Stimulated activated effector memory CD8-positive, alpha-beta T cell treated with anti-CD3 and anti-CD28 coated beads, Interleukin-12 subunit alpha, Interleukin-12 subunit beta, amount 100 ng/mL, for 72 hours (primary cell): Measurements from ENCODE around the gene LIX1L.
A peak's percentile ranks its signal among the peaks of the same experiment; 100 is the strongest.

Experiments
- ATAC-seq: fragments of 150-1000 bp; cut with Tn5 transposase; 2 replicates; pipeline ENCODE4 v1.10.0; 2021
- DNase-seq, 2 donors: peaks; one replicate each; pipeline ENCODE4 v3.0.0; 2021 to 2022; ENCODE audit warnings: low spot score in 2 of 2
- H3K27ac Mint-ChIP-seq: one replicate; pipeline ENCODE4 v1.8.0; 2022; ENCODE audit warnings: mild to moderate bottlenecking, mixed read lengths
- H3K36me3 Mint-ChIP-seq: one replicate; pipeline ENCODE4 v1.8.0; 2022; ENCODE audit warnings: mild to moderate bottlenecking, mixed read lengths
- H3K4me1 Mint-ChIP-seq: one replicate; pipeline ENCODE4 v1.8.0; 2022; ENCODE audit warnings: mixed read lengths
- H3K4me3 Mint-ChIP-seq: one replicate; pipeline ENCODE4 v1.8.0; 2022; ENCODE audit warnings: mild to moderate bottlenecking, mixed read lengths
- H3K9me3 Mint-ChIP-seq: one replicate; pipeline ENCODE4 v1.8.0; 2022; ENCODE audit warnings: mixed read lengths

The LIX1L gene

DNA sequence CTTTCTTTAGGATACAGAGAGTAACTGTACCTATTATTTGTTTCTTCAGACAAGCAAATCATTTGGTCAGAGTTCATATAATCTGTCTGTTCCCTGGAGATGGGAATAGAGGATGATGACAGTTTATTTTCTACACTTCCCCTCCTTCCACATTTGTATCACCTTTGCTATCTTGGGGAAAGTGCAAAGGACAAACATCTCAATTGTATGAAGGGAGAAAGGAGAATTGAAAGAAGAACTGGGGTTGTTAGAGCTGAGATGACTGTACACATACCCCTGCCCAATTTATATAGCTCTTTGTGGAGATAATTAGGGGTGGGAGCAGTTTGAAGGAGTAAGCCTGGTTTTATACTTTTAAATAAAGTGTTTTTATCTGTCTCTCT is 20.6 kb upstream of the LIX1L start:
- Mint-ChIP-seq H3K27ac (no peak overlapping the region), H3K4me3 (no peak overlapping the region), H3K9me3 (no peaks in the 10 kb centered on the region), H3K36me3 (peaks cover 10% of the 10 kb centered on the region), H3K4me1 (peaks cover 24% of the 10 kb centered on the region)
- ATAC-seq (no peak), DNase-seq (no peak)

DNA sequence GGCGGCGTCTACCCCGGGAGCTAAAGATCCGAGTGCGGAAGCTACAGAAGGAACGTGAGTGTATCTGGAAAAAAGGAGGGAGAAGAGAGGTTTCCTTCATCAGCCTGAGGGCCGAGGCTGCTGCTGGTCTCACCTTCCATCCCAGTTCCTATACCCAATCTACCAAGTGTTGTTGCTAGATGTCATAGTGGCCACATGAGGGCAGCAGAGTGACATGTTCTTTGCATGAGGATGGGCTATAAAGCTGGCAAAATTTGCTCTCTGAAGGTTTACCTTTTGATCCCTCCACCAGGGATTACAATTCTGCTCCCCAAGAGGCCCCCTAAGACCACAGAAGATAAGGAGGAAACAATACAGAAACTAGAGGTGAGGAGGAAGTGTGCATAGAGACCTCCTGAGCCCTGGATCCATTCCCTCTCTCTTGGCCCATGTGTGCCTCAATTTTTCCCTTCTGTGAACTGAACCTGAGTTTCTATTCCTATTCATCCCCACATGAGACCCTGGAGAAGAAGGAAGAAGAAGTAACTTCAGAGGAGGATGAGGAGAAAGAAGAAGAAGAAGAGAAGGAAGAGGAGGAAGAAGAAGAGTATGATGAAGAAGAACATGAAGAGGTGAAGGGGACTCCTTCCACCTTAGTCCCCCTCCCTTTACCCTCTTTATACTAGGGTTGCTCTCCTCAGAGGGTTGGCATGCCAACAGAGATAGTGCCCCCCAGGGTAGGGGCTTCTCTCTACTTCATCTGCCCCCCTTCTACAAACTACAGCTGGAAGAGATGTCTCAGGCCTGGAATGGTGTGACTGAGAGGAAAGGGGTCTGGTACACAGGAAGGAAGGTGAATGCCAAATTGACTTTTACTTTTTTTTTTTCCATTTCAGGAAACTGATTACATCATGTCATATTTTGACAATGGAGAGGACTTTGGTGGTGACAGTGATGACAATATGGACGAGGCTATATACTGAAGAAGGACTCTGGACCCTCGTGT is 20.0 kb upstream of the LIX1L start:
- Mint-ChIP-seq H3K4me3 (no peak overlapping the region), H3K4me1 (peaks cover 17% of the 10 kb centered on the region), H3K27ac (no peak overlapping the region), H3K9me3 (no peaks in the 10 kb centered on the region), H3K36me3 (peaks cover 10% of the 10 kb centered on the region)
- DNase-seq (peak; percentile 56 to 78), ATAC-seq (peak; percentile 58)

DNA sequence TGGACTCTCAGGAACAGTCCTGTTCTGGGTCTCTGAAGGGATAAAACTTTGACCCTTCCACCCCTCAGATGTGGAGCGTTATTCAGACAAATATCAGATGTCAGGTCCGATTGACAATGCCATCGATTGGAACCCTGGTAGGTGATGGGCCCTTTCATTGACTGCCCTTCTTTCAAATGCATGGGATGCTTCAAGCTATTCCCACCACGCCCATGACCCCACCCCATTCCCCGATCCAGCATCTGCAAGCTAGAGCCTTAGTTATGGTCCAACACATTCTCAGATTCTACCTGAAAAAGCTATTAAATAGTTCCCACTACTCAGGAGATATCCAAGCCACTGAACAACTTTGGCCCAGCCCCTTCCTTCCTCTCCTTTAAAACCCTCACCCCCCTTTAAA is 19.2 kb upstream of the LIX1L start:
- DNase-seq (no peak), ATAC-seq (no peak)
- H3K9me3 Mint-ChIP-seq, result no peaks in the 10 kb centered on the region
- no peak overlapping the region for H3K4me3 Mint-ChIP-seq
- peaks cover 9% of the 10 kb centered on the region for H3K4me1 Mint-ChIP-seq
- no peak overlapping the region for H3K27ac Mint-ChIP-seq
- H3K36me3 Mint-ChIP-seq, result peaks cover 10% of the 10 kb centered on the region

DNA sequence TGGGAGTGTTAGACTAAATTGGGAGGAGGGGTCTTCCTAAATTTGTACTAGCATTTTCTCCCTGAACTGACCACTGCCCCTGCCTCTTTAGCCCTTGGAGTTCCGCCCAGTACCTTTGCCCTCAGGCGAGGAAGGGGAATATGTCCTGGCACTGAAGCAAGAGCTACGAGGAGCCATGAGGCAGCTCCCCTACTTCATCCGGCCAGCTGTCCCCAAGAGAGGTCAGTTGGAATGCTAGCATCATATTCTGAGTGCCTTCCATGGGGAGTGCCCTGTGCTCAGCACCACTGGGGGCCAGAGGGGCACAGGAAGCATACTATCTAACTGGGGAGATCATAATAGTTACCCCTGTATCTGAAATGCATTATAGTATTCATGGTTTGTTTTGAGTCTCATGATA is 17.4 kb upstream of the LIX1L start:
- peaks cover 15% of the 10 kb centered on the region for H3K36me3 Mint-ChIP-seq
- H3K9me3 Mint-ChIP-seq, result no peaks in the 10 kb centered on the region
- H3K4me3 Mint-ChIP-seq, result no peak overlapping the region
- peak overlapping the region; percentile 21 for H3K27ac Mint-ChIP-seq
- no peak for DNase-seq
- H3K4me1 Mint-ChIP-seq, result peaks cover 5% of the 10 kb centered on the region
- no peak for ATAC-seq

DNA sequence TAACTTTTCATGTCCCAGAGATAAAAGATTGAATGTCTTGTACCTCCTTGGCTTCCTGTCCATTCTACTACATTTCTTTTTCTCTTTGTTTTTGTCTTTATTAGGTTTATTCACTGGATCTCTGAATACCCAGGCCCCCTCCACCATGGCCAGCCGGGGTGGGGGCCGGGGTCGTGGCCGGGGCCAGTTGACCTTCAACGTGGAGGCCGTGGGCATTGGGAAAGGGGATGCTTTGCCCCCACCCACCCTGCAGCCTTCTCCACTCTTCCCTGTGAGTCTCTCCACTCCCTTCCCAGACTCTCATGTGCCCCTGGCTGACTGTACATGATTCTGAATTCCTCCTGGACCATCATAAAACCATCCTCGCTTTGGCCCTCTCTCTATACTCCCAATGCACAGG is 16.9 kb upstream of the LIX1L start:
- no peak overlapping the region for H3K4me3 Mint-ChIP-seq
- peak overlapping the region; percentile 21 for H3K27ac Mint-ChIP-seq
- DNase-seq (no peak), ATAC-seq (no peak)
- H3K4me1 Mint-ChIP-seq, result peaks cover 5% of the 10 kb centered on the region
- H3K9me3 Mint-ChIP-seq, result no peaks in the 10 kb centered on the region
- H3K36me3 Mint-ChIP-seq, result peaks cover 15% of the 10 kb centered on the region

DNA sequence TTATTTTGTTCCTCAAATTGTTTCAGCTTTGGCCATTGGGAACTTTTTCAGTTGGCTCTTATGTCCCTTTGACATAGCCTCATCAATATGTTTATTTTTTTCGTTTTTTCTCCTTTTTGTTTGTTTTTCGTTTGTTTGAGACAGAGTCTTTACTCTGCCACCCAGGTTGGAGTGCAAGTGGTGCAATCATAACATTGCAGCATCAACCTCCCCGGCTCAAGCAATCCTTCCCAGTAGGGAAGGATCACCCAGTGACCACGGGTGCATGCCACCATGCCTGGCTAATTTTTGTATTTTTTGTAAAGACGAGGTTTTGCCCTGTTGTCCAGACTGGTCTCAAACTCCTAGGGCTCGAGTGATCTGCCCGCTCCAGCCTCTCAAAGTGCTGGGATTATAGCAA is 14.8 kb upstream of the LIX1L start:
- peaks cover 5% of the 10 kb centered on the region for H3K4me1 Mint-ChIP-seq
- H3K36me3 Mint-ChIP-seq, result peaks cover 13% of the 10 kb centered on the region
- no peaks in the 10 kb centered on the region for H3K9me3 Mint-ChIP-seq
- no peak for DNase-seq
- no peak overlapping the region for H3K4me3 Mint-ChIP-seq
- ATAC-seq, result no peak
- H3K27ac Mint-ChIP-seq, result peak overlapping the region; percentile 17

DNA sequence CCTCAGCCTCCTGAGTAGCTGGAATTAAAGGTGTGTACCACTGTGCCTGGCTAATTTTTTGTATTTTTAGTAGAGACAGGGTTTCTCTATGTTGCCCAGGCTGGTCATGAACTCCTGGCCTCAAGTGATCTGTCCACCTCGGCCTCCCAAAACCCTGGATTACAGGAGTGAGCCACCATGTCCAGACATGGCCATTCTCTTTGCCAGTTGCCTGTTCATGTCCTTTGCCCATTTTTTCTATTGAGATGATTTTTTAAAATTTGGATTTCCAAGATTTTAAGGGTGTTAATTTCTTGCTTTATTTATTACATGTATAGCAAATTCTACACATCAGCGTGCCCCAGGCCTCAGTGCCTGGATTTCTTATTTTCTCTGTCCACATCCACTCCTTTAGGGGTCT is 9.5 kb upstream of the LIX1L start:
- no peak for DNase-seq
- Mint-ChIP-seq H3K36me3 (peaks cover 17% of the 10 kb centered on the region), H3K27ac (no peak overlapping the region), H3K4me3 (no peak overlapping the region), H3K9me3 (no peaks in the 10 kb centered on the region), H3K4me1 (peaks cover 31% of the 10 kb centered on the region)
- no peak for ATAC-seq

DNA sequence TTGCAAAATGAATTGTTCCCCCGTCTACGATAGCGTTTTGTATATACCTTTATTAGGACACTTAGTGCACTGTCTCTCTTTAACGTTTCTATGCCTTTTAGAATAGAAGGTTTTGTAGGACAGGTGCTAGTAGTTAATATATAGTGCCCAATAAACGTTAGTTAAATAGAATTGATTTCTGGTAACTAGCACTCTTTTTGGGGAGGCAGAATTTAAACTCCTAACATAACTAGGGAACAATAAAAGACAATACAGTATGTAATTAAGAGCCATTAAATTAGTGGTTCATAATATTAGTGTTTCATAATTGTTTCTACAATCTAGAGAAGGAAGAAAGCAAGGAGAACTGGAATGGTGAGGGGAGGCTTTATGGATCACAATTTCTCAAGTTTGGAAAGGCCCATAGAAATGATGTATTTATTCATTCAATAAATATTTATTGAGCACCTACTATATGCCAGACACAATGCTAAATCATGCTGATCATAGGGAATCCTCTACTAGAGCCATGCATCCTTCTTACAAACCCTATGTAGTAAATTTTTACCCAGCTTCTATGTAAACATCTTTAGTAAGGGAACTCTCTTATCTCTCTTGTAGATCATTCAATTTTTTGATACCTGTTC is 7.4 kb upstream of the LIX1L start:
- DNase-seq (no peak), ATAC-seq (no peak)
- Mint-ChIP-seq H3K4me1 (peaks cover 43% of the 10 kb centered on the region), H3K36me3 (peaks cover 25% of the 10 kb centered on the region), H3K4me3 (peak overlapping the region; percentile 75), H3K9me3 (no peaks in the 10 kb centered on the region), H3K27ac (peak overlapping the region; percentile 88)

DNA sequence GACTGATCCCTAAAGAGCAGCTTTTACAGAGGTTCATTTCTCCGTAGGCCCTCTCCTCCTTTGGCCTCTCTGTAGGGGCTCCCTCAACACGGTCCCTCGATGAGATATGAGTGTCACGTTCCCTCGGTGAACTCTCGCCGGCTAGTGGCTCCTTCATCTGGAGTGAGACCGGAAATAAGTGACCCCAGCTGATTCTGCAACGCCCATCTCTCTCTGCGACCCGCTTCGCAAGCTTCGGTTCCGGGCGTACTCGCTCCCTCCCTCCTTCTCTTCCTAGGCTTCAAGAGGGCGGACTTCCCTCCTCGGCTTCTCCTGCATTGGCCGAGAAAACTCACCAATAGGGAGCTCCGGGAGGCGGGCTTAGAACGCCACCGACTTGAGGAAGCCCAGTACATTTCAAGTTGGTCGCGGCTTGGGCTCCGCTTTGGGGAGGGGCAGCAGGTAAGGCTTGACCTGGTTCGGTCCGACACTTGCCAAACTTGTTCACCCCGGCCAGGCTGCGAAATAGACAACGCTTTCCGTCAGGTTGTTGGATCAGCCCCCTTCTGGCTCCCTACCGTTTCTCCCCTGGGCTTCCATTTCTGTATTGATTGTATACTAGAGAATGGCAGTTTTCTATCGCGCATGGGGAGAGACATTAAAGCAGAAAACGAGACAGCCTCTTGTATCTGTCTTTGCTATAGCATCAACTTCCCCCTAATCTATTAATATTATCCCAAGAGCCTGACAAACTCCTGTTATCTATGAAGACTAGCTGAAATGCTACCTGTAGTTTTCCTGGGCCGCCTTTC is 6.7 kb upstream of the LIX1L start, which contains the start of the genes ANKRD34A and POLR3GL:
TSS of gene ANKRD34A (minus strand) at position 248 of the 791 bp plus-strand sequence. CDS start 2,816 bp downstream, outside the sequence.
TSS of gene POLR3GL (plus strand) at position 363 of the 791 bp plus-strand sequence. CDS start 10,176 bp downstream, outside the sequence.
- peaks cover 25% of the 10 kb centered on the region for H3K36me3 Mint-ChIP-seq
- peak; percentile 91 for ATAC-seq
- H3K4me3 Mint-ChIP-seq, result peak within 1 kb of the TSS; percentile 75
- H3K4me1 Mint-ChIP-seq, result peaks cover 47% of the 10 kb centered on the region
- DNase-seq, result peak; percentile 77 to 93
- H3K9me3 Mint-ChIP-seq, result no peaks in the 10 kb centered on the region
- H3K27ac Mint-ChIP-seq, result peak within 1 kb of the TSS; percentile 88

DNA sequence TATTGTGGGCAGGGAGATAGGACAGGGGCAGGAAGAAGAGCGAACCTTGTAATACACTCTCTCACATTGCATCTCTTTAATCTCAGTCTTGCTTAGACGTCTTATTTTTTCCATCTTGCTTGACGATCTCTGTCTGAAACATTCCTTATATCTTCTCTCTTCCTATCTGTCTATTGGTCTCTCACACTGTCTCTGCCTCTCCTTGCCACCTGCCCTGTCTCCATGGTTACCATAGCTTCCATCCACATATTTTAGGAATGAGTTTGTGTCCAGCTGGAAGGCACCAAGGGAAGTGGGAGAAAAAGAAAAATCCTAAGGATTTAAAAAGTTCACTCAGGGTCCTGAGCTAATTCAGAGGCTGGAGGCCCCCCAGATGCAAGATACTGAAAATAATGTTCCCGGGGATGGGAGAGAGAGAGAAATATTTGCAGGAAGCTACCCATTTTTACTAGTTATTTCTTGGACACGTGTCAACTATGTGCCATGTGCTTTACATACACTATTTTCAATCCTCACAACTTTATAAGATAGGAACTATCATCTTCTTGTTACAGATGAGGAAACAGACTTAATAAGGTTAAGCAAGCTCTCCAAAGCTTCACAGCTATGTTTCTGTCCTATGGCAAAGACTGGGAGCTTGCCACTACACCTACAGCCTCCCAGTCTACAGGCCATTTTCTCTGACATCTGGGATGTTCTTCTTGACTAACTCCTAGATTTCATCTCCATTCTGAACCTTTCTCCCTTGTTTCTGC is 5.6 kb upstream of the LIX1L start:
- peaks cover 58% of the 10 kb centered on the region for H3K4me1 Mint-ChIP-seq

DNA sequence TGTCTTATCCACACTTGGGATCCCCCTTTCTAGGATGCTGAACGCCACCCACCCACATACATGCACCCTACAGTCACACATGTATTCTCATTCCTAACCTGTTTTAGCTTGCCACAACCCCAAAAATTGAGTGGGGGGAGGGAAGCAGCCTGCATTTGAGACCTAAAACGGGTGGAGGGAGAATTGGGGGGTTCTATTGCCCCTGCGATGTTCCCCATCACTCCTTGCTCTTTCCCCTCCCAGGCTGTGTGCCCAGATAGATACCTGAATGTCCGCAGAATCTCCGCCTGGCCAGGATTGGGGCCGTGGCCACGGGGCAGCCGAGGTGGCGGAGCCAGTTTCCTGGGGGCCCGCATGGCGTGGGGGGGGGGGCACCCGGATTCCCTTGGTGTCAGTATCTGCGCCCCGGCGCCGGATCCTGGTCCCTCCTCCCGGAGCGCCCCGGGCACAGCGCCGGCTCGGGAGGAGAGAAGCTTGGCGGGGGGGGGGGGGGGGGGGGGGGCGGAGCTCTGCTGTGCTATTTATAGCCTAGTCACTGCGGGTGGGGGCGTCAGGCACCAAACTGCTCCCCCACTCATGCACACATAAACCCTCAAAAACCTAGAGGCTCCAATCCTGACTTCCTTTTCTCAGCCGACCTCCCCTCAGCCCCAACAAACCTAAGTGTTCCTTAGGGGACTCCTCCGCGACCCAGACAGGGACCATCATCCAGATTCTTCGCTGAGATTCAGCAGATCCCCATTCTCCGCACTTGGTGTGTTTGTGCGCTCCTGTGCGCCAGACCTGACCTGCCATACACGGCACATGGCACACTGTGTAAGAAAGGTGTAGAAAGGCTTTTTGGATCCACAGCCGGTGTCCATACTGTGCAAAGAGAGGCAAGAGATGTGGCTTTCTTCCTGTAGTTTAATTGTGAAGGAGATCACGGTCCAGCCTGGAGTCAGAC is 4.6 kb upstream of the LIX1L start:
- Mint-ChIP-seq H3K27ac (peak overlapping the region; percentile 88), H3K36me3 (peaks cover 20% of the 10 kb centered on the region), H3K9me3 (no peaks in the 10 kb centered on the region), H3K4me1 (peaks cover 64% of the 10 kb centered on the region), H3K4me3 (peak overlapping the region; percentile 75)
- DNase-seq (peak in 1 of 2 donors; percentile 73), ATAC-seq (no peak)

More for the DNA sequence above, 5.6 kb upstream of the LIX1L start:
- DNase-seq (no peak), ATAC-seq (no peak)
- Mint-ChIP-seq H3K27ac (peak overlapping the region; percentile 88), H3K4me3 (peak overlapping the region; percentile 75), H3K9me3 (no peaks in the 10 kb centered on the region), H3K36me3 (peaks cover 20% of the 10 kb centered on the region)

DNA sequence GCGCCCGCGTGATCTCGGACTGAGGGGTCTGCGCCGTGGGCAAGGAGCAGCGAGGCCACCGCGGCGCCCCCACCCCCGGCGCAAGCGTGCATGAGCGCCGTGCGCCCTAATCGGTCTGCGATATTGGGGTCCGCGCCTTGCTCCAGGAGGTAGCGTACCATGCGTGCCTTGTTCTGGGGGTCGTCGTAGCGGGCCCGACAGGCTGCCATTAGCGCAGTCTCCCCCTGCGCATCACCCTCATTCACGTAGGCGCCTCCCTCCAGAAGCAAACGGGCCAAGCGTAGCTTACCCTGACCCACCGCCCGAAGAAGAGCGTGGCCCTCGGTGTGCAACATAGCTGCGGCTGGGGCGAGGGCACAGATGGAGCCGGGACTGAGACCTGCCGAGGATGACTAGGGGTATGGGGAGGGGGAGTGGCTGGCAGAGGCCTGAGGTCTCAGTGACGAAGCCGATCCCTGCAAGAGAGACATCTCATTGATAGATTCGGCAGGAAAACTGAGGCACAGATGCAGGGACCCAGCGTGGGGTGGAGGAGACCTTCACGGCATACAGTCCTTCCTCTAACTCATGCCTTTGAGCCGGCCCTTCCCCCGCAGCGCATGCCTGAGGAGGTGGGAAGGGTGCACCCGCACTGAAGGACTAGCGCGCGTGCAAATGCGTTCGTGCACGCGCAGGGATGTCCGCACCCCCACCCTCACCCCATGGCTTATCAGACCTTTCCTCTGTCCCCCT is 3.8 kb upstream of the LIX1L start:
- Mint-ChIP-seq H3K4me1 (peaks cover 71% of the 10 kb centered on the region), H3K27ac (peak overlapping the region; percentile 88), H3K36me3 (peaks cover 20% of the 10 kb centered on the region), H3K4me3 (peak overlapping the region; percentile 75), H3K9me3 (no peaks in the 10 kb centered on the region)
- ATAC-seq (peak; percentile 1), DNase-seq (peak; percentile 40 to 75)

DNA sequence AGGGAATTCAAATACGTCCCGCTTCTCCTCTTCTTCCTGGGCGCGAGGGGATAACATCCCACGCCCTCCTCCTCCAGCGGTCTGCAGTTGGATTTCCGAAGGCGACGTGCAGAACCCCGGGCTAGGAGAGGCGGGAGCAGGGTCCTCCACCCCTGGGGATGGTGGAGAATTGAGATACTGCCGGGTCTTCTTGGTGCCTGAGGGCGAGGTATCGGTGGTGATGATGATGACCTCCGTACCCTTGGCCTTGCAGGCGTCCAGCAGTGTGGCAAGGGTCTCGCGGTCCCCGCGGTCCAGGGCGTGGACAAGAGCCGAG is 3.2 kb upstream of the LIX1L start:
- ATAC-seq (no peak), DNase-seq (no peak)
- peaks cover 20% of the 10 kb centered on the region for H3K36me3 Mint-ChIP-seq
- no peaks in the 10 kb centered on the region for H3K9me3 Mint-ChIP-seq
- peaks cover 76% of the 10 kb centered on the region for H3K4me1 Mint-ChIP-seq
- peak overlapping the region; percentile 88 for H3K27ac Mint-ChIP-seq
- H3K4me3 Mint-ChIP-seq, result peak overlapping the region; percentile 75
